K562 (cell line): ENCODE measurements around the gene COX20. TPM values are rescaled to one million over a fixed set of nuclear protein-coding genes. Genes with fewer than 3 reads are reported as not detected.

Experiments used
- ARNT ChIP-seq, 2 experiments: fragments of 450-650 bp; IDR thresholded peaks; 2 replicates each; pipeline ENCODE4 v1.6.1; 2016; ENCODE audit warnings: mild to moderate bottlenecking in 1 of 2
- ATF6 ChIP-seq: sonication (generic); formaldehyde crosslinking; IDR thresholded peaks from 2 replicates; pipeline ENCODE4 v1.4.0; 2020; ENCODE audit warnings: mild to moderate bottlenecking, missing genetic modification reagents
- CREM ChIP-seq: IDR thresholded peaks from 2 replicates; pipeline ENCODE4 v1.6.1; 2014; ENCODE audit warnings: antibody characterized with exemption, low read depth
- GMEB1 ChIP-seq: fragments of 250-450 bp; sonication (Bioruptor Pico); IDR thresholded peaks from 2 replicates; pipeline ENCODE4 v1.4.0; 2020; ENCODE audit warnings: mild to moderate bottlenecking
- HBP1 ChIP-seq: fragments of 450-650 bp; formaldehyde crosslinking; IDR thresholded peaks from 2 replicates; pipeline ENCODE4 v1.4.0; 2022; ENCODE audit warnings: missing genetic modification characterization
- MEF2A ChIP-seq: IDR thresholded peaks from 2 replicates; pipeline ENCODE4 v1.6.1; 2011; ENCODE audit warnings: low read depth, mild to moderate bottlenecking, low read length, moderate library complexity; ENCODE audit not compliant: control insufficient read depth
- NR4A1 ChIP-seq, 2 experiments: fragments of 250-450 bp in 1 of 2; fragments of 450-650 bp in 1 of 2; sonication (Bioruptor Pico) in 1 of 2; IDR thresholded peaks; 2 replicates each; pipeline versions ENCODE4 v1.4.0 to v1.6.1; 2016 to 2020; ENCODE audit warnings: mild to moderate bottlenecking in 2 of 2, missing compliant biosample characterization in 1 of 2, missing genetic modification characterization in 1 of 2, moderate library complexity in 1 of 2
- PHB ChIP-seq: fragments of 250-450 bp; sonication (Bioruptor Pico); IDR thresholded peaks from 2 replicates; pipeline ENCODE4 v1.5.0; 2021
- POLR2B ChIP-seq: fragments of 450-650 bp; IDR thresholded peaks from 2 replicates; pipeline ENCODE4 v1.6.1; 2018; ENCODE audit warnings: low read depth; ENCODE audit not compliant: partially characterized antibody
- POLR2G ChIP-seq: fragments of 200-400 bp; formaldehyde crosslinking; IDR thresholded peaks from 2 replicates; pipeline ENCODE4 v1.6.1; 2017; ENCODE audit warnings: low read depth, mild to moderate bottlenecking, antibody characterized with exemption, low read length, moderate library complexity
- ZBTB12 ChIP-seq: fragments of 250-450 bp; sonication (Bioruptor Pico); IDR thresholded peaks from 2 replicates; pipeline ENCODE4 v1.4.0; 2020
- ZEB2 ChIP-seq: fragments of 450-650 bp; IDR thresholded peaks from 2 replicates; pipeline ENCODE4 v1.6.1; 2016
- ZMIZ1 ChIP-seq, 2 experiments: fragments of 150-350 bp in 1 of 2; IDR thresholded peaks; 2 replicates each; pipeline ENCODE4 v1.6.1; 2012 to 2016; ENCODE audit warnings: low read depth in 2 of 2, low read length in 2 of 2, mild to moderate bottlenecking in 1 of 2, moderate library complexity in 1 of 2
- ZNF347 ChIP-seq: fragments of 450-650 bp; formaldehyde crosslinking; IDR thresholded peaks from 2 replicates; pipeline ENCODE4 v1.4.0; 2020; ENCODE audit warnings: low read depth, mild to moderate bottlenecking, moderate library complexity
- polyA plus RNA-seq, 8 experiments: library from polyadenylated mRNA; depleted of rRNA in 4 of 8; stranded (reverse) in 5 of 8; unstranded in 3 of 8; fragments of >200 nt; fragmentation: Nextera tagmentation in 2 of 8; fragmentation: Illumina TruSeq in 1 of 8; extraction: Ambion mirVana in 2 of 8; extraction: Trizol in 1 of 8; gene quantifications; 2 replicates each; pipeline versions ENCODE4 v1.2.1 to v1.2.3, GENCODE V29; 2011 to 2014; ENCODE audit warnings: inconsistent platforms in 1 of 8, missing spikeins in 1 of 8
- total RNA-seq, 7 experiments: library from RNA; depleted of rRNA in 6 of 7; stranded (reverse); fragments of >200 nt in 6 of 7; fragmentation: Illumina TruSeq in 2 of 7; extraction: Trizol in 2 of 7; gene quantifications; 2 replicates each; pipeline versions ENCODE4 v1.2.1 to v1.2.3, GENCODE V29; 2011 to 2021; ENCODE audit warnings: low replicate concordance in 1 of 7
- TF ChIP-seq, protein P1 (sequence below): sonication (generic); formaldehyde crosslinking; IDR thresholded peaks from 2 replicates; pipeline ENCODE4 v1.8.0; 2022; ENCODE audit warnings: missing genetic modification reagents, mild to moderate bottlenecking, moderate library complexity, borderline replicate concordance

COX20 gene
- total and polyA plus RNA-seq, 9 of the 15 experiments (the other 6 are each of a cell fraction or from before 2014, with no cell fraction given): 41.5 to 192 (median 84.3) TPM

DNA sequence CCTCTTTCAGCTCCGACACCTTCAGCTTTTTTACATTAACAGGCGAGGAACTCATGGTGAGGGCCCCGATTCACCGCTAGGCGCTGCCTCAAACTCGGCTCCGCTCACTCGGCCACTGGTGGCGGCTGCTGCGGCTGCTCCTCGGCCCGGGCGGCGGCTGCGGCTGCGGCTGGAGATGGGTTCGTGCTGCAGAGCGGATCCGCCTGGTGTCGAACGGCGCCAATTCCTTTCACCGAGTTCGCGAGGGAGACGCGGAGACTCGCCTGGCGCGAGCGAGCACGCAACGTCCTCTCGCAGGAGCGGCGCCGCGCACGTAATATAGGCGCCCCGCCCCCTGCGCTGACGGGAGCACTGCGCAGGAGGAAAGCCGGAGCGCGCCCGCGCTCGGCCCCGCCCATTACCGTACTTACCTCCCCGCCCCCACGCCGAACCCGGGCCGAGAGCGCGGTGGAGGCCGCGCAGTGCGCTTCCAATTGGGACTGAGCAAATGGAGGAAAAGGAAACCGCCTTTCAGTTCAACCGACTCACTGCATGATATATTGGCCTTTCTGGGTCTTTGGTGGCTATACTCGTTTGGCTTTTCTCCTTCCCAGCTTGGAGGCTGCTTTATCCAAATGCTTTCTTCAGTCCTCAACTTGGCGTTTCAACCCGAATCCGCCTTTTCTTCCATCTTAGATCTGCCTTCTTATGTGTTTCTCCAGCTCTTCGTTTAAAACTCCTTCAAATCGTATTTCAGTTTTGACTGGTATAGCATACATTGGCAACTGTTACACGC is 29.0 kb downstream of the COX20 start, which contains the start of gene HNRNPU (continued):
- TF ChIP-seq, protein P1, sequence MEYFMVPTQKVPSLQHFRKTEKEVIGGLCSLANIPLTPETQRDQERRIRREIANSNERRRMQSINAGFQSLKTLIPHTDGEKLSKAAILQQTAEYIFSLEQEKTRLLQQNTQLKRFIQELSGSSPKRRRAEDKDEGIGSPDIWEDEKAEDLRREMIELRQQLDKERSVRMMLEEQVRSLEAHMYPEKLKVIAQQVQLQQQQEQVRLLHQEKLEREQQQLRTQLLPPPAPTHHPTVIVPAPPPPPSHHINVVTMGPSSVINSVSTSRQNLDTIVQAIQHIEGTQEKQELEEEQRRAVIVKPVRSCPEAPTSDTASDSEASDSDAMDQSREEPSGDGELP (CRISPR knock-in tag): peak; percentile 85; the same call in 1 of the 2 replicates
- TF ChIP-seq ZNF347 (CRISPR knock-in tag): no peak
- TF ChIP-seq ZEB2: no peak
- TF ChIP-seq PHB: no peak
- no peak; the same call in 1 of the 2 replicates for TF ChIP-seq NR4A1 (CRISPR knock-in tag; IDR thresholded peaks at IDR 0.05)
- peak; percentile 67; the same call in 1 of the 2 replicates for TF ChIP-seq NR4A1 (tag; IDR thresholded peaks at IDR 0.05)
- TF ChIP-seq ZMIZ1 (IDR thresholded peaks at IDR 0.05; ENCODE audit: low read depth in 2 of 2, low read length in 2 of 2): peak in 1 of 2 experiments; percentile 61; a peak in 1 of 4 replicates
- peak; percentile 81 for TF ChIP-seq CREM
- peak; percentile 36; the same call in 1 of the 2 replicates for TF ChIP-seq HBP1 (CRISPR knock-in tag)
- TF ChIP-seq POLR2B: peak; percentile 92
- peak; percentile 99 for TF ChIP-seq GMEB1 (CRISPR knock-in tag)
- TF ChIP-seq MEF2A: 0 out of 2 replicates have a peak, but pooled peaks have one; percentile 14
- peak; percentile 51; the same call in 1 of the 2 replicates for TF ChIP-seq ZBTB12 (CRISPR knock-in tag)
- TF ChIP-seq ATF6 (CRISPR knock-in tag): peak; percentile 69
- peak in 1 of 2 experiments; percentile 74; a peak in 2 of 4 replicates for TF ChIP-seq ARNT (IDR thresholded peaks at IDR 0.05)
- peak; percentile 95 for TF ChIP-seq POLR2G
